GM21367 (cell line): Measurements from ENCODE around the gene HOXA11.

ENCODE experiments used
- ATAC-seq: cut with Tn5 transposase; IDR thresholded peaks from one replicate; pipeline ENCODE4 v1.9.1; 2021; ENCODE audit not compliant: unreplicated experiment

Gene HOXA11

GRCh38 chr7:27181795-27182275 is 3.2 kb downstream of the HOXA11 start:
- no peak for ATAC-seq

GRCh38 chr7:27180431-27181420 is 4.3 kb downstream of the HOXA11 start:
- no peak for ATAC-seq

GRCh38 chr7:27179503-27180430 is 5.3 kb downstream of the HOXA11 start:
- ATAC-seq: no peak

- no peak for ATAC-seq
Observed at GRCh38 chr7:27179030-27179429, 6.0 kb downstream of the HOXA11 start.

- no peak for ATAC-seq
Observed at GRCh38 chr7:27178366-27178765, 6.7 kb downstream of the HOXA11 start.

- ATAC-seq: no peak
Observed at GRCh38 chr7:27177795-27178320, 7.2 kb downstream of the HOXA11 start.

GRCh38 chr7:27176962-27177794 is 7.9 kb downstream of the HOXA11 start:
- no peak for ATAC-seq

- ATAC-seq: no peak
Observed at GRCh38 chr7:27176524-27176845, 8.5 kb downstream of the HOXA11 start.

GRCh38 chr7:27175626-27176523 is 9.2 kb downstream of the HOXA11 start:
- no peak for ATAC-seq

GRCh38 chr7:27174874-27175625 is 10.0 kb downstream of the HOXA11 start:
- ATAC-seq: no peak

GRCh38 chr7:27173956-27174873 is 10.8 kb downstream of the HOXA11 start, which contains the start of gene HOXA10:
HOXA10 (minus strand) TSS chr7:27174320; CDS start chr7:27174306, 14 bp downstream.
- ATAC-seq: no peak

GRCh38 chr7:27173511-27173955 is 11.5 kb downstream of the HOXA11 start:
- no peak for ATAC-seq

GRCh38 chr7:27172823-27173510 is 12.1 kb downstream of the HOXA11 start:
- no peak for ATAC-seq

- no peak for ATAC-seq
Observed at GRCh38 chr7:27172315-27172774, 12.7 kb downstream of the HOXA11 start.

GRCh38 chr7:27171637-27172314 is 13.3 kb downstream of the HOXA11 start:
- ATAC-seq: no peak

- ATAC-seq: no peak
Observed at GRCh38 chr7:27171325-27171636, 13.8 kb downstream of the HOXA11 start.
